CD4-positive, alpha-beta T cell treated with Interleukin-1 beta for 1 hour (primary cell): ENCODE measurements around the gene CACNA2D3.

ENCODE experiments used
- DNase-seq, 2 donors: peaks; one replicate each; pipeline ENCODE4 v3.0.0-alpha.2; 2020 to 2022

Gene CACNA2D3

GRCh38 chr3:54905920-54906319, 783.6 kb downstream of the CACNA2D3 start:
- no peak for DNase-seq

GRCh38 chr3:54906763-54907162, 784.4 kb downstream of the CACNA2D3 start:
- no peak for DNase-seq

GRCh38 chr3:54909191-54909590, 786.8 kb downstream of the CACNA2D3 start:
- no peak for DNase-seq

- no peak for DNase-seq
Observed at GRCh38 chr3:54914180-54914579, 791.8 kb downstream of the CACNA2D3 start.

- no peak for DNase-seq
Observed at GRCh38 chr3:54915181-54915580, 792.8 kb downstream of the CACNA2D3 start.

GRCh38 chr3:54915976-54916375, 793.6 kb downstream of the CACNA2D3 start:
- DNase-seq: no peak

GRCh38 chr3:54916732-54917131, 794.4 kb downstream of the CACNA2D3 start:
- DNase-seq: no peak

- no peak for DNase-seq
Observed at GRCh38 chr3:54917174-54917573, 794.8 kb downstream of the CACNA2D3 start.

- no peak for DNase-seq
Observed at GRCh38 chr3:54917862-54918261, 795.5 kb downstream of the CACNA2D3 start.

GRCh38 chr3:54918516-54918915, 796.2 kb downstream of the CACNA2D3 start:
- no peak for DNase-seq

- no peak for DNase-seq
Observed at GRCh38 chr3:54928046-54928770, 805.9 kb downstream of the CACNA2D3 start, which contains the start of gene LRTM1. LRTM1 (minus strand) TSS chr3:54928059; CDS start chr3:54927911, 148 bp downstream.

- DNase-seq: no peak
Observed at GRCh38 chr3:54931182-54931581, 808.8 kb downstream of the CACNA2D3 start.

- no peak for DNase-seq
Observed at GRCh38 chr3:54932606-54933005, 810.3 kb downstream of the CACNA2D3 start.

GRCh38 chr3:54935869-54936268, 813.5 kb downstream of the CACNA2D3 start:
- DNase-seq: no peak

GRCh38 chr3:54936561-54936960, 814.2 kb downstream of the CACNA2D3 start:
- DNase-seq: no peak

GRCh38 chr3:54939557-54940300, 817.4 kb downstream of the CACNA2D3 start:
- DNase-seq: no peak

- DNase-seq: no peak
Observed at GRCh38 chr3:54940971-54941370, 818.6 kb downstream of the CACNA2D3 start.

GRCh38 chr3:54941690-54942362, 819.5 kb downstream of the CACNA2D3 start:
- no peak for DNase-seq

GRCh38 chr3:54949491-54950044, 827.2 kb downstream of the CACNA2D3 start:
- no peak for DNase-seq

- no peak for DNase-seq
Observed at GRCh38 chr3:54950391-54951003, 828.1 kb downstream of the CACNA2D3 start.

- peak in 1 of 2 donors; percentile 15 for DNase-seq
Observed at GRCh38 chr3:54951405-54951804, 829.1 kb downstream of the CACNA2D3 start.

GRCh38 chr3:54954022-54954421, 831.7 kb downstream of the CACNA2D3 start:
- DNase-seq: no peak

GRCh38 chr3:54954521-54954920, 832.2 kb downstream of the CACNA2D3 start:
- no peak for DNase-seq
